AG09319 (cell line): ENCODE results near the gene THRA.

ENCODE experiments used
- DNase-seq: peaks from one replicate; pipeline ENCODE4 v3.0.0-alpha.2; 2010; ENCODE audit warnings: low read depth; ENCODE audit errors: extremely low read depth
- CTCF ChIP-seq: IDR thresholded peaks from 2 replicates; pipeline ENCODE4 v1.5.1; 2011; ENCODE audit warnings: low read depth, mild to moderate bottlenecking, inconsistent platforms, low read length, moderate library complexity

Gene THRA

GRCh38 chr17:40108970-40109824 is 46.4 kb downstream of the THRA start:
- TF ChIP-seq CTCF, result no peak
- DNase-seq, result no peak

GRCh38 chr17:40110026-40110845 is 47.5 kb downstream of the THRA start:
- no peak for DNase-seq
- TF ChIP-seq CTCF, result no peak

GRCh38 chr17:40111221-40112128 is 48.7 kb downstream of the THRA start:
- peak; percentile 69 for DNase-seq
- peak; percentile 79 for TF ChIP-seq CTCF

DNA sequence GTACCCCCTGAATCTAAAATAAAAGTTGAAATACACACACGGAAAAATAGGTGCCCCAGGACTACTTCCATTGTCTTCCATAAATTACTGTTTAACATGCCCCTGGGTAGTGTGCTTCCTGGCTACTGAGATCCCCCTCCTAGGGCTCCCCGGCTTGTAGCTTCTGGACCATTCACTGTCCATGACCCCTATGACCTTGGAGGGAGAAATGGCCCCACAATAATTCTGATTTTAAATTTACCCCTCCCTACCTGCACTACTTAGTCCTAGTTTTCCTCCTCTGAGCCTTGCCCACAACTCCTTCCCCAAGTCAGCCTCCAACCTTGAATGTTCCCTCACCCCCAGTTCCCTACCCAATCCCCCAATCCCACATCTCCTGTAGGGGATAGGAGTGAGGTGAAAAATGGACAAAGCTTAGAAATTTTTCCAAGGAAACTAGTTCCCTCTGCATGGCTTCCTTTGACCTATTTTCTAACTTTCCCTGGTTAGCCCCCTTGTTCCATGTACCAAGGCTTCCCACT is 49.5 kb downstream of the THRA start:
- no peak for DNase-seq
- no peak for TF ChIP-seq CTCF

GRCh38 chr17:40112718-40113109 is 49.9 kb downstream of the THRA start:
- no peak for TF ChIP-seq CTCF
- no peak for DNase-seq

GRCh38 chr17:40113110-40113906 is 50.5 kb downstream of the THRA start:
- peak; percentile 87 for DNase-seq
- TF ChIP-seq CTCF, result peak; percentile 89
